Measurements from ENCODE around the gene LMX1A. TPM values are rescaled to one million over a fixed set of nuclear protein-coding genes. Genes with fewer than 3 reads are reported as not detected.

The LMX1A gene
- total RNA-seq, 2 donors from 2014 or later = not detected

GRCh38 chr1:165254376-165254775 is 102.1 kb downstream of the LMX1A start:
- ATAC-seq (no peak), DNase-seq (ENCODE audit: low spot score) (no peak)
- Mint-ChIP-seq H3K4me3 (no peak overlapping the region), H3K36me3 (no peaks in the 10 kb centered on the region), H3K9me3 (no peaks in the 10 kb centered on the region), H3K4me1 (ENCODE audit: low read depth in 2 of 2) (no peaks in the 10 kb centered on the region), H3K27me3 (peaks cover 9 to 17% of the 10 kb centered on the region in 2 donors), H3K27ac (no peak overlapping the region)

- no peaks in the 10 kb centered on the region for H3K4me1 Mint-ChIP-seq (ENCODE audit: low read depth in 2 of 2)
- H3K27ac Mint-ChIP-seq = no peak overlapping the region
- H3K9me3 Mint-ChIP-seq = no peaks in the 10 kb centered on the region
- peaks cover 9 to 17% of the 10 kb centered on the region in 2 donors for H3K27me3 Mint-ChIP-seq
- DNase-seq (ENCODE audit: low spot score) = no peak
- no peak overlapping the region for H3K4me3 Mint-ChIP-seq
- H3K36me3 Mint-ChIP-seq = no peaks in the 10 kb centered on the region
- ATAC-seq = no peak
Measured at GRCh38 chr1:165253818-165254254, 102.7 kb downstream of the LMX1A start.

GRCh38 chr1:165248969-165249571 is 107.4 kb downstream of the LMX1A start:
- no peak for ATAC-seq
- Mint-ChIP-seq H3K27ac (no peak overlapping the region), H3K4me1 (ENCODE audit: low read depth in 2 of 2) (no peaks in the 10 kb centered on the region), H3K9me3 (no peaks in the 10 kb centered on the region), H3K4me3 (no peak overlapping the region), H3K36me3 (no peaks in the 10 kb centered on the region), H3K27me3 (peaks cover 2 to 8% of the 10 kb centered on the region in 2 donors)
- DNase-seq (ENCODE audit: low spot score) = no peak

- Mint-ChIP-seq H3K4me3 (no peak overlapping the region), H3K27ac (no peak overlapping the region), H3K36me3 (no peaks in the 10 kb centered on the region), H3K4me1 (ENCODE audit: low read depth in 2 of 2) (no peaks in the 10 kb centered on the region), H3K9me3 (peaks cover 2% of the 10 kb centered on the region), H3K27me3 (peaks cover 16 to 39% of the 10 kb centered on the region in 2 donors)
- no peak for ATAC-seq
- no peak for DNase-seq (ENCODE audit: low spot score)
Measured at GRCh38 chr1:165241952-165242351, 114.6 kb downstream of the LMX1A start.

- H3K9me3 Mint-ChIP-seq = peaks cover 2% of the 10 kb centered on the region
- peaks cover 19 to 41% of the 10 kb centered on the region in 2 donors for H3K27me3 Mint-ChIP-seq
- no peak overlapping the region for H3K4me3 Mint-ChIP-seq
- DNase-seq (ENCODE audit: low spot score) (no peak), ATAC-seq (no peak)
- H3K36me3 Mint-ChIP-seq = no peaks in the 10 kb centered on the region
- no peak overlapping the region for H3K27ac Mint-ChIP-seq
- H3K4me1 Mint-ChIP-seq (ENCODE audit: low read depth in 2 of 2) = no peaks in the 10 kb centered on the region
Measured at GRCh38 chr1:165241321-165241720, 115.2 kb downstream of the LMX1A start.

- Mint-ChIP-seq H3K4me1 (ENCODE audit: low read depth in 2 of 2) (no peaks in the 10 kb centered on the region), H3K9me3 (peaks cover 2% of the 10 kb centered on the region), H3K4me3 (no peak overlapping the region), H3K27me3 (peaks cover 25 to 43% of the 10 kb centered on the region in 2 donors), H3K27ac (no peak overlapping the region), H3K36me3 (no peaks in the 10 kb centered on the region)
- DNase-seq (ENCODE audit: low spot score) (no peak), ATAC-seq (no peak)
Measured at GRCh38 chr1:165240492-165240891, 116.0 kb downstream of the LMX1A start.

GRCh38 chr1:165239873-165240272 is 116.6 kb downstream of the LMX1A start:
- Mint-ChIP-seq H3K27ac (no peak overlapping the region), H3K27me3 (peaks cover 29 to 47% of the 10 kb centered on the region in 2 donors)
- no peak for DNase-seq (ENCODE audit: low spot score)

GRCh38 chr1:165235777-165236291 is 120.7 kb downstream of the LMX1A start:
- Mint-ChIP-seq H3K9me3 (no peaks in the 10 kb centered on the region), H3K36me3 (no peaks in the 10 kb centered on the region), H3K27ac (no peak overlapping the region), H3K4me1 (ENCODE audit: low read depth in 2 of 2) (no peaks in the 10 kb centered on the region), H3K27me3 (peaks cover 41 to 58% of the 10 kb centered on the region in 2 donors), H3K4me3 (no peak overlapping the region)
- DNase-seq (ENCODE audit: low spot score) = no peak
- no peak for ATAC-seq

More at GRCh38 chr1:165239873-165240272, 116.6 kb downstream of the LMX1A start:
- no peaks in the 10 kb centered on the region for H3K36me3 Mint-ChIP-seq
- no peak for ATAC-seq
- H3K9me3 Mint-ChIP-seq = peaks cover 2% of the 10 kb centered on the region
- H3K4me3 Mint-ChIP-seq = no peak overlapping the region
- no peaks in the 10 kb centered on the region for H3K4me1 Mint-ChIP-seq (ENCODE audit: low read depth in 2 of 2)

GRCh38 chr1:165235155-165235776 is 121.2 kb downstream of the LMX1A start:
- no peak for DNase-seq (ENCODE audit: low spot score)
- H3K36me3 Mint-ChIP-seq = no peaks in the 10 kb centered on the region
- ATAC-seq = no peak
- H3K27ac Mint-ChIP-seq = no peak overlapping the region
- no peak overlapping the region for H3K4me3 Mint-ChIP-seq
- H3K27me3 Mint-ChIP-seq = peaks cover 41 to 53% of the 10 kb centered on the region in 2 donors
- H3K9me3 Mint-ChIP-seq = no peaks in the 10 kb centered on the region
- H3K4me1 Mint-ChIP-seq (ENCODE audit: low read depth in 2 of 2) = no peaks in the 10 kb centered on the region

- Mint-ChIP-seq H3K27ac (no peak overlapping the region), H3K9me3 (no peaks in the 10 kb centered on the region), H3K4me1 (ENCODE audit: low read depth in 2 of 2) (no peaks in the 10 kb centered on the region), H3K27me3 (peaks cover 41 to 52% of the 10 kb centered on the region in 2 donors), H3K36me3 (no peaks in the 10 kb centered on the region), H3K4me3 (no peak overlapping the region)
- ATAC-seq (no peak), DNase-seq (ENCODE audit: low spot score) (no peak)
Measured at GRCh38 chr1:165234149-165234548, 122.4 kb downstream of the LMX1A start.

GRCh38 chr1:165228676-165229075 is 127.8 kb downstream of the LMX1A start:
- Mint-ChIP-seq H3K36me3 (no peaks in the 10 kb centered on the region), H3K27me3 (peaks cover 10 to 26% of the 10 kb centered on the region in 2 donors), H3K4me1 (ENCODE audit: low read depth in 2 of 2) (no peaks in the 10 kb centered on the region), H3K27ac (no peak overlapping the region), H3K9me3 (no peaks in the 10 kb centered on the region), H3K4me3 (no peak overlapping the region)
- ATAC-seq (no peak), DNase-seq (ENCODE audit: low spot score) (no peak)

GRCh38 chr1:165228111-165228655 is 128.3 kb downstream of the LMX1A start:
- Mint-ChIP-seq H3K9me3 (no peaks in the 10 kb centered on the region), H3K36me3 (no peaks in the 10 kb centered on the region), H3K4me1 (ENCODE audit: low read depth in 2 of 2) (no peaks in the 10 kb centered on the region), H3K27me3 (peaks cover 5 to 21% of the 10 kb centered on the region in 2 donors), H3K4me3 (no peak overlapping the region), H3K27ac (no peak overlapping the region)
- no peak for DNase-seq (ENCODE audit: low spot score)
- ATAC-seq = no peak

- H3K27ac Mint-ChIP-seq = no peak overlapping the region
- no peak overlapping the region for H3K4me3 Mint-ChIP-seq
- ATAC-seq (no peak), DNase-seq (ENCODE audit: low spot score) (no peak)
- H3K36me3 Mint-ChIP-seq = no peaks in the 10 kb centered on the region
- H3K27me3 Mint-ChIP-seq = peaks cover 3 to 32% of the 10 kb centered on the region in 2 donors
- H3K9me3 Mint-ChIP-seq = peaks cover 3% of the 10 kb centered on the region
- no peaks in the 10 kb centered on the region for H3K4me1 Mint-ChIP-seq (ENCODE audit: low read depth in 2 of 2)
Measured at GRCh38 chr1:165226326-165226725, 130.2 kb downstream of the LMX1A start.

- Mint-ChIP-seq H3K4me3 (no peak overlapping the region), H3K27me3 (peaks cover 3 to 32% of the 10 kb centered on the region in 2 donors), H3K4me1 (ENCODE audit: low read depth in 2 of 2) (no peaks in the 10 kb centered on the region), H3K36me3 (no peaks in the 10 kb centered on the region), H3K27ac (no peak overlapping the region), H3K9me3 (peaks cover 3% of the 10 kb centered on the region)
- ATAC-seq (no peak), DNase-seq (ENCODE audit: low spot score) (no peak)
Measured at GRCh38 chr1:165225650-165226049, 130.9 kb downstream of the LMX1A start.
